GM21717 (cell line): ENCODE results near the gene CEP104.
"Not testable (repeated sequence)": the region's sequence is repeated elsewhere in the genome, so short reads cannot be mapped to it uniquely, and the experiment has no call there.

Experiments used
- ATAC-seq: cut with Tn5 transposase; IDR thresholded peaks from one replicate; pipeline ENCODE4 v1.9.1; 2021; ENCODE audit warnings: mild to moderate bottlenecking, moderate library complexity; ENCODE audit not compliant: unreplicated experiment

CEP104 gene

DNA sequence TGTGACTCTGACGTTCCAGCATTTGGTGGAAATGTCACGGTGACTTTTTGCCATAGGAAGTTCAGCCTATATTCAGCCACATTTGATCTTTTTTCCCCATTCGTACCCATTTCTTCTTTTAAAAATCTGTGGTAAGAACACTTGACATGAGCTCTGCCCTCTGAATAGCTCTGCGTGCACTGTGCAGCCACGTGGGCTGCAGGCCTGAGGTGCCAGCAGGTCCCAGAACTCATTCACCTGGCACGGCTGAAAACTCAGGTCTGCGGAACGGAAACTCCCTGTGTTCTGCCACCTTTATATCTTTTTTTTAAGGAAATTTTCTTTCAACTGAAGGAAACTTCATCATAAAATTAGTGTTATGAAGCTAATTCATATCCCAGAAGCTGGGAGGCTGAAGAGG lies 28.6 kb downstream of the CEP104 start:
- no peak for ATAC-seq

DNA sequence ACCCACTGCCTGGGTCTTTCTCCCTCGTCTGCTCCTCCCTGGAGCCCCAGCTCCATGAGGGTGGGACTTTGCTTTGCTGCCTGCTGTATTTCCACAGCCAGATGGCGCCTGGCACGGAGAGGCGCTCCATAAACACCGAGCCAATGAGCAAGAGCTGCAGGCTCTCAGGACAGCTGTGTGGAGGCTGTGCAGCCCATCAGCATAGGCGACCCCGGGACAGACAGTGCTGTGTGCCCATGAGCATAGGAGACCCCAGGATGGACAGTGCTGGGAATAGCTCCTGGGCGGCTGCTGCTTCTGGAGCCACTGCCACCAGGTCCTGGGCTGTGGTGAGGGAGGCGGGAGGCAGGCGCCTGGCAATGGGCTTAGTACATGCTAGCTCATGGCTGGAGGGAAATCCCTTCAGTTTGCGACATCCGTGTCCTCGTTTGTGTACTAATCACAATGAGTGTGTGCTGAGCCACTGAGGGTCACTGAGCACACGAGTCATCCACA lies 29.2 kb downstream of the CEP104 start:
- ATAC-seq, result no peak

DNA sequence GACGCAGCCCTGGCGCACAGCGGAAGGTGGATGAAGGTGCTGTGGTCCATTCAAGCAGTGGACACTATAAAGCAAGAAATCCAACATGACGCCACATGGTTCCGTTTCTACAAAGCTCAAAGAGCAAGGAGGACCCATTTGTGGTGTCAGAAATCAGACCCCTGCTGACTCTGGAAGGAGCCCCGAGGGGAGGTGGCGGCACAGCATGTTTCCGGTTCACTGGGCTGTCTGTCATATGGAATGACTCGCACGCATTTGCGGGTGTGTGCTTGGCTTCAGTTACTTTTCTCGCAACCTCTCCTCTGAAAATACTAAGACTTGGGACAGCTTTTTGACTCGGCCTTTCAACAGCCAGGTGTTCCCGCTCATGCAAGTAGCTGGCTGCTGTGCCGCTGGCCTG lies 31.7 kb downstream of the CEP104 start:
- ATAC-seq, result no peak

DNA sequence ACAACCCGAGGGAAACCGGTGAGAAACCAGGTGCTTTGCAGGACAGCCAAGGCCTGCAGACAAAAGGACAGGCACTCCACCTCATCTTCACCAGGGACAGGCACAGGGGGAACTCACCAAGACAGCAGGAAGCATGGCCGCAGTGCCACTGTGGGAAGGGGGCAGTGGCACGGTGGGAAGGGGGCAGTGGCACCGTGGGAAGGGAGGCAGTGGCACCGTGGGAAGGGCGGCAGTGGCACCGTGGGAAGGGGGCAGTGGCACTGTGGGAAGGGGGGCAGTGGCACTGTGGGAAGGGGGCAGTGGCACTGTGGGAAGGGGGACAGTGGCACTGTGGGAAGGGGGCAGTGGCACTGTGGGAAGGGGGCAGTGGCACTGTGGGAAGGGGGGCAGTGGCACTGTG lies 32.4 kb downstream of the CEP104 start:
- ATAC-seq, result no peak

DNA sequence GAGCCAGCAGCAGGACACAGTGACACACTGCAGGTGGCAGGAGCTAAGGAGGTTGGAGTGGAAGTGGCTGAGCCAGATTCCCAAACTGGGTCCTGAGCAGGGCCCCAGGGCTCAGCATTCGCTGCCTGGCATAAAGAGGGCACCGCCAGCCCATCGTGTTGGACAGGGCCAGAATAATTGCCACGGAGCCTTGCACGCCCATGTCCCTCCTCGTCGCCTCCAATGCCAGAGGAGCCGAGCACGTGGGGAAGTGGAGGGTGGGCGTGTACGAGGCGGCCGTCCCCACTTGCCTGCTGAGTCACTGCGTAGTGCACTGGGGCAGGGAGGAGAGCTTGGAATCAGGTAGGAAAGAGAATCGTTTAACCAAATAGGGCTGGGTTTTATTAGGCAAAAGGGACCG lies 34.6 kb downstream of the CEP104 start:
- ATAC-seq, result no peak

DNA sequence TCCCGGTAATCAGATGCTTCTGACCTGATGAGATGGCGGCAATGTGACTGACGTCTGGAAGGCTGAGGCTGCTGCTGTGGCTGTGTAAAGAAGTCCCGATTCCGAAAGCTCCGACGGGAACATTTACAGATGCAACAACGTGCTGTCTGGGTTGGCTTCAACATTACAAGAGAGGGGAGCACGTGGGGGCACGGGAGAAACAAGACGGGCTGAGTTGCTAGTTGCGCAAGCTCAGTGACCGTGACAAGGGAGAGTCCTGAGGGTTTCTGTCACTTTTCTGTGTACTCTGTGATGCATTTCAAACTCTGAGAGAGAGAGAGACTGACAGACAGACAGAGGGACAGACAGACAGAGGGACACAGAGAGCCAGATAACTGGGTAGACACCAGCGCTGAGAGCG lies 35.1 kb downstream of the CEP104 start:
- no peak for ATAC-seq

DNA sequence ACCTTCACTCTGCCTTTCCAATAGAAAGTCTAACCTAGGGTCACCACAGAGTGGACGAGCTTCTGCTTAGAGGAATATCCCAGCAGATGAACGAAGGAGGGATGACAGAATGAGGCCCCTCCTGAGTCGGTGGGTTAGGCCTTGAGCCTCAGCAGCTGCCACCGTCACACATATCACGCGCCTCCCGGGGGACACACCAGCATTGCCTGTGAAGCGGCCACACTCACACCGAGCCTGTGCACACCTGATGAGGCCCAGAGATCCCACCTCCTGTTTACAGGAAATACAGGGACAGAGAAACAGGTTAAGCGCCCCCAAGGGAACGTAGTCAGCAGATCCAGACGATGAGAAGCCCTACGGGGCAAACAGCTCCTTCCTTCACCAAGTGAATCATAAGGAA lies 35.6 kb downstream of the CEP104 start:
- ATAC-seq, result no peak

DNA sequence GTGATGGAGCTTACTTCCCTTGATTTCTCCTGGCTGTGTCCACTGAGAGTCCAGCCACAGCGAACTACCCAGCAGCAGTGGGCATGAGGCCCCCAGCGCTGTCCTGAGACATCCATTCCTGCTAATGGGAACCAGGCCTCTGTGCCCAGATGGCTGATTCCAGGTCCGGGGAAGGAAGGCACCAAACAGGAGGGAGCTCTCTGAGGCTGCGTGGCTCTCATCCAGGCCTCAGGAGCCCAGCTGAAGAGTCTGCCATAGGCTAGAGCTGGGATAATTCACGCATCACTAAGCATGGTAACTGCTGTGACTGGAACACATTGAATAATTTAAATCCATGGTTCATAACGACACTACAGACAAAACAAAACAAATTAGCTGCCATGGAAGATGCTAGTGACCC lies 36.0 kb downstream of the CEP104 start:
- no peak for ATAC-seq

DNA sequence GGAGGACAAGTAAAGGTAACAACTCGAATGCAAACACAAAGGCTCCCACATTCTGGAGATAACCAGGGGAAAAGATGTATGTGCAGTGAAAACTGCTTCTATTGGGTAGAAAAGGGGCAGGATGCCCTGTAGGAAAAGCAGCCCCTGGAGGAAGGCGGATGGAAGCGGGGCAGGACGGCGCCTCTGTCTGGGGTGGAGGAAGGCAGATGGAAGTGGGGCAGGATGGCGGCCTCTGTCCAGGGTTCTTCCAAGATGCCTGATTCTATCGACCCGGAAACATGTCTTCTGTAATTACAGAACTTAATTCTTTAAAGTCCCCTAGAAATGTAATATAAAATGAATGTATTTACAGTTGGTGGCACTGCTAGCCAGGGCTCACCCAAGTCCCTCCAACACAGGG lies 36.7 kb downstream of the CEP104 start:
- ATAC-seq, result no peak

DNA sequence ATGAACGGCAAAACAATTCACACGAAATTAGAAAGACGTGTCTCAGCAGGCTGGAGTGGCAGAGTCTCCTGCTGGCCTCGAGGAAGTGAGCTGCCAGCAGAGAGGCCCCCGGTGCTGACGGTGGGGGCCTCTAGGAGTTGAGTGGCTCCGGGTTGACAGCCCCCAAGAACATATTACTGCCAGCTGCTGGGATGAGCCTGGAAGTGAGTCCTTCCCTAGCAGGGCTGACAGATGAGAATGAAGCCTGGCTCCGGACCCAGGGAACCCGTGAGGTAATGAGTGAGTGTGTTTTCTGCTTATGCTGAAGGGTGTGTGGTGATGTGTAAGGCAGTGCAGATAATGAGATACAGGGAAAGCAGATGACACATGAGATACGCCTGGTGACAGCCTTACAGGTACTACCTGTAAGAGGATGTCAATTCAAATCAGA lies 37.2 kb downstream of the CEP104 start:
- ATAC-seq, result no peak

DNA sequence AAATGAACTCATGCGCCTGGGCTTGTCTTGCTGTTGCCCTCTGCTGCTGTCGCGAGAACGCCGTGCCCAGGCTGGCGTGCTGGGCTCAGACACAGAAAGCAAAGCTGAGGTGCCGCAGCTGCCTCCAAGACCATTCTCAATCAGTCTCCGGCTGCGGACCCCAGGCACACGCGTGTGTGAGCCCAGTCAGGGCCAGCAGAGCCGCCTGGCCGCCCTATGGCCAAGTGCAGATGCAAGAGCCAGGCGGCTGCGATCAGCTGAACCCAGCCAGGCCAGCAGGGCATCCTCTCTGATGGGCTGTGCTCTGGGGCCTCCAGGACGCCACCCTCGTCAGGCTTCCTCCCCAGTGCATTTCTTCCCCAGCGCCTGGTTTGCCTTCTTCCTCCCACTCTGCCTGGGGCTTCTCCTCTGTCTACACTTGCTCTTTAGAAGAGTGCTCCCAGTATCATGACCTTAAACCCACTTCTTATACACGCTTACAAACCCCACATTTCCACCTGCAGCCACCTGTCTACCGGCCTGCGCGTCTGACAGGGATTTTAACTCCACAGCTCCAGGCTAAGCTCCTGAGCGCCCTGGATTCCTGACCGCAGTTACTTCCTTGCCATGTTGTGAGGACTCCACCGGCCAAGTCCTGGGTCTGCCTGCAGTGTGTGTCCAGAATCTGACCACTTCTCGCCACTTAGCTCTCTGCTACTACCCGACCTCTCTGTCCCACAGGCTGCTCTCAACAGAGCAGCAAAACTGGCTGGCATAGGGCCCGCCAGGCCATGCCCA lies 39.0 kb downstream of the CEP104 start:
- ATAC-seq, result no peak

DNA sequence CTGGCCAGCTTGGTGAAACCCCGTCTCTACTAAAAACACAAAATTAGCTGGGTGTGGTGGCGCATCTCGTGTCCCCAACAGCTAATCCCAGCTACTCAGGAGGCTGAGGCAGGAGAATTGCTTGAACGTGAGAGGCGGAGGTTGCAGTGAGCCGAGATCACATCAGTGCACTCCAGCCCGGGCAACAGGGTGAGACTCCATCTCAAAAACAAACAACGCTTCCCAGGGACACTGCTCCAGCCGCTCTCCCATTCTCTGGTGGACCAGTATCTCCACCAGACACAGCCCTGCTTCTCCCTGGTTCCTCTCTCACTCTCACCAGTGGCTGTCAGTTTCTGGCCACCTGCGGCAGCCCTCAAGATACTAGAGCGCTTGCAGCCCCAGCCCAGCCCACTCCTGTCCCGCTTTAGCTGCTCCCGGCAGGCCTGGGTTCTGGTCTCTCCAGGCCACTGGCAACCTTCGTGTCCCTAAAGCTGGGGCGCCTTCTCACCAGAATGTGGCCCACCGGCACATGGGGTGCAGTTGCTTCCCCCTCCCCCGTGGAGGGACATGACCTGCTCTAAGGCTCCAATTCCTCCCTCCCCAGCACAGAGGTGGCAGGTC lies 39.8 kb downstream of the CEP104 start:
- ATAC-seq, result no peak

DNA sequence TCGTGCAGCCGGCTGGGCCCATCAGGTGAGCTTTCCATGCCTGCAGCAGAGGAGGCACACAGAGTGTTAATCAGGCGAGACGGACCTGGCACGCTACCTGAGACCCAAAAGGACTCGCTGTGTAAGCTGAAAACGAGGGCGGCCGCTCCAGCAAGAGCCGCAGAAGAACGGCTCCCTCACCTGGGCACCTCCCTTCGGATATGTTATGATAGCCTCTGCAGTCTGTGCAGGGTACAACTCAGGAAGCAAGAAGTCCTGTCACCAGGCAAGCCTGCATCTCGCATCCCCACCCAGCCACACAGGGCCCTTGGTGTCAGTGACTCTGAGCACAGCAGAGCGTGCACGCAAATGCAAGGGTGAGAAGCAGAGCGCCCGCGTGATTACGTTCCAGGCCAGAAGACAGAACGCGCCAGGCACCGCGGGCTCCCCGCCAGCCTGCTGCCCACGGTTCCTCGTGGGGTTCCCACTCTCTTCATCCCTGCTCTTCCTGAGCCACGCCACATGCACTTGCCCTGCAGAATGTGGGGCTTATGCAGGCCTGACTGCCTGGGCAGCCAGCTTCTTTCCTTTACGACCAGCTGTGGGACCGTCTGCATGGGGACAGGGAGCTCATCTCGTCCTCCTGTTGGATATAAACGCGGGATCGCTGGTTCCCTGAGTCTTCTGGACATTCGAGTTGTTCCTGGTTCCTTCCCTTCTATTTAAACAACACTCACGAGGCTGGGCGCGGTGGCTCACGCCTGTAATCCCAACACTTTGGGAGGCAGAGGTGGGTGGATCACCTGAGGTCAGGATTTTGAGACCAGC lies 40.5 kb downstream of the CEP104 start:
- no peak for ATAC-seq

DNA sequence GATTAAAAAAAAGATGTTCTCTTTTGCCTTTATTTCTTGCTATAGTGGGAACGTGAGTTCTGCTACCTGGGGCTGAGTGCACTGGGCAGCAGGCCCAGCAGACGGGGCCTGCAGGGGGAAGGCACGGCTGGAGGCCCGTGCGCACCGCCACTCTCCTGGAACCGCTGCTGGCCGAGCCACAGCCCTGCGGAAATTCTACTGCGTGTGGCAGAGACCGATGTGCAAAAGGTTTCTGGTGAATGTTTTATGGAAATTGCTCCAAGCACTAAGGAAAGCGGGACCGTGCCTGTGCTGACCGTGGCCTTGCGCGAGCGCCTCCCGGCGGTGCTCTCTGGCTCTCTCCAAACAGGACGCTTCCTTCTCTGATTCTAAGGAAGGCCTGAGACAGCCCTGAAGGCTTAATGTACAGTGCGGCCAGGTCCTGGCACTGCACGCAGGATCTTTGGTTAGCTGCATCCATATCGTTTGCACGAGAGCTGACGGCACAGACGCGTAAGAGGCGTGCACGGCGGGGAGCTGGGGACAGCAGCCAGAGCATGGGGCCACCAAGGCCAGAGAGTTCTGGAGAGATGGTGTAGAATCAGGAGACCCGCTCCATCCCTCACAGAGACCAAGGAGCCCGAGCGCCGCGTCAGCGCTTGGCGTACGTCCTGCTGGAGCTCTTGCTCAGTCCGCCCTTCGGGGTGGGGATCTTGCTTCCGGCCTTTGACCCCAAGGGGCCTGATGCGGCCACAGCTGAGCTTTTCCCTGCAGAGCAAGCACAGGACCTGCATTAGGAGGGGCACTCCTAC lies 42.0 kb downstream of the CEP104 start:
- no peak for ATAC-seq

DNA sequence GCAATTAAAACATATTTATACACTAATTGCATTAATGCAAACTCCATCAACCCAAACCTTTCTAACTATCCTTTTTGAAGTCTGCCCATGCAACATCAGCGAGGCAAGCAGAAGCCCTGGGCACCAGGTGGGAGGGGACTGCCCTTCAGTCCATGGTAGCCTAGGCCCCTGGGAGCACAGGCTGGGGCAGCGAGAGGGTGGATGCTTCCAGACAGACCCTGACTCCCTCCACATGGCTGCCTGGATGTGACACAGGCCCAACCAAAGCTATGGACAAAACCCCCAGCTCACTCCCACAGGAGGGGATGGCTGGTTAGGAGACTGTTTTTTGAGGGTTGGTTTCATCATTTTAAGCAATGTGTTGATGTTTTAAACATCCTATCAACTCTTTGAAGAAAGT lies 42.9 kb downstream of the CEP104 start:
- no peak for ATAC-seq

DNA sequence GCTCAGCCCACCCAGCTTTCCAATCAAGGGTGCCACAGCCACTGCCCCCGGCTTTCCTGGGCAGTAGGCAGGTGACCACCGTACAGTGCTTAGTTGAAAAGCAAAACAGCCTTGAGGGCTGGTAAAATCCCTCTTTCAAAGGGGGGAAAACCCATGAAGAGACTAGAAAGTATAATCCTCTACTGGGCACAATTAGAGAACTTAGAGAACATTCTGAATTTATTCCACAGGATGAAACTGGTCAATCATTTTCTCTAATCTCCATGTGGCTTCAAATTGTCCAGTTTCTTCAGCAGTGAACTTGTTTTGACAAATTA lies 45.5 kb downstream of the CEP104 start:
- ATAC-seq, result no peak

DNA sequence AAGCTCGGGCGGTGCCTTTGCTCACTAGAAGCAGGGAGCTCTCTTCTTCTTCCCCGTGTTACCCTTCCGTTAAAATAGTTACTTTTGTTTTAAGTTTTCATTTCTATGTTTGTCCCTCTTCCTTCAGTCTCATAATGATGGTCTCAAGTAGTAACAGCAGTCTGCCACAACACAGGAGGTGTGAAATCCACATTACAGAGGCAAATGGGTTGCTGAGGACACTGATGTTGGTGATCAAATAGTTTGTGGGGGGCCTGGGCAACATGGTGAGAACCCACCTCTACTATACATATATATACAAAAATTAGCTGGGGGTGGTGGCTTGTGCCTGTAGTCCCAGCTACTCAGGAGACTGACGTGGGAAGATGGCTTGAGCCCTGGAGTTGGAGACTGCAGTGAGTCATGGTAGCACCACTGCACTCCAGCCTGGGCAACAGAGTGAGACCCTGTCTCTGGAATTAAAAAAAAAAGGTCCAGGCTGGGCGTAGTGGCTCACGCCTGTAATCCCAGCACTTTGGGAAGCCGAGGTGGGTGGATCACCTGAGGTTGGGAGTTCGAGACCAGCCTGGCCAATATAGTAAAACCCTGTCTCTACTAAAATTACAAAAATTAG lies 46.8 kb downstream of the CEP104 start:
- ATAC-seq, result not testable (repeated sequence)

DNA sequence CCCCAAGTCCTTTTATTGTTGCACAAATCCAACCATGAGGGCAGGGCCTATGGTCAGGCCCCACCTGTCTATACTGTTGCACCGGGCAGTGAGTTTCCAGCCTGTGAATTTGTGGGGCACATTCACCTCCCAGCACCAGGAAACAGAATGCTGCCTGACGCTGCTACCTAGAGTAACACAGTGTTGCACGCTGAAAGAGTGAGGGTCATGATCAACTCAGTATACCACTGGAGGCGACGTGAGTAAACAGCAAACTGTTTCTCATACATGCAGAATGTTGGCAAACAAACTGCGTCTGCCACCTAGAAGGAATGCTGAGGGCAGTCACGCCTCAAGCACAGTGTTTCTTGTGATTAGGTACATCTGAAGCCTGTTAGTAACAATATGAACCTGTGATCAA lies 47.3 kb downstream of the CEP104 start:
- ATAC-seq, result no peak

DNA sequence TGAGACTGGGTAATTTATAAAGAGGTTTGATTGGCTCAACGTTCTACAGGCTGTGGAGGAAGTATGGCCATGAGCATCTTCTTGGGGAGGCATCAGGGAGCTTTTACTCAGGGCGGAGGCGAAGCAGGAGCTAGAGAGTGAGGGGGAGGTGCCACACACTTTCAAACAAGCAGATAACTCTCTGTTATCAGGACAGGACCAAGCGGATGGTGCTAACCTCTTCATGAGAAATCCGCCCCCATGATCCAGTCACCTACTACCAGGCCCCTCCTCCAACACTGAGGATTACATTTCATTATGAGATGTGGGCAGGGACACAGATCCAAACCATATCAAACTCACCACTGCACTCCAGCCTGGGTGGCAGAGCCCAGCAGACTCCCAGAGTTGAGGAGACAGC lies 49.2 kb downstream of the CEP104 start:
- no peak for ATAC-seq

DNA sequence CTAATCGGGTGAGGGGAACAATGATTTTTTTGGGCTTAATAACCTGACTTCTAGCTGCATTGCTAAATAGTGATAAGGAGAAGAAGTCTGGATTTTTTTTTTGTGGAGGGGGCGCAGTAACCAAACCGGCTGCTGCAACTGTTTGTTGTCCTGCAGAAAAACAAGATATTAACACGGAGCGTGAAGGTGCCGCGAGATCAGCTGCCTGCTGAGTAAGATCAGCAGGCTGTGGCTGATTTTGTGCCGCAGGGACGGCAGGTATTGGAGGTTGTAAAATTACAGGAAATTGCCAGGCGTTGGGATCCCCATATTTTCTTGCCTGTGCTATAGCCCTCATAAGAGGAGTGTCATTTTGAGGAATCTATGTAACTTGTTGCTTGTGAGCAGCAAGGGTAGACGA lies 52.0 kb downstream of the CEP104 start:
- no peak for ATAC-seq

DNA sequence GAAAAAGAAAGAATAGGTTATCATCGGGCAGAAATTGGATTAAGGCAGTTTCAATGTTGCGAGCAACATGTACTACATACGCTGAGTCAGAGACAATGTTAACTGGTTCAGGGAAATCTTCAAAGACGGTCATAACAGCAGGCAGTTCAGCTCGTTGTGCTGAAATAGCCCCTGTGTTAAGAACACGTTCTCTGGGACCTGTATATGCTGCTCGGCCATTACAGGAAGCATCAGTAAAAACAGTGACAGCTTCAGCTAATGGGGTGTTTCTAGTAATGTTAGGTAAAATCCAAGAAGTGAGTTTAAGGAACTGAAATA lies 52.4 kb downstream of the CEP104 start:
- ATAC-seq, result not testable (repeated sequence)
